Peyer's patch (tissue), 4 donors: ENCODE results near the gene TSSC4. TPM values are rescaled to one million over a fixed set of nuclear protein-coding genes. Genes with fewer than 3 reads are reported as not detected.

Experiments
- DNase-seq, 3 donors: peaks; one replicate each; pipeline ENCODE4 v3.0.0-alpha.2; 2017 to 2019
- H3K27ac ChIP-seq, 4 donors: fragments of 200-600 bp; sonication (generic); one replicate each; pipeline ENCODE4 v1.5.1; 2016 to 2019
- H3K27me3 ChIP-seq, 2 donors: fragments of 200-600 bp; sonication (generic); one replicate each; pipeline ENCODE4 v1.5.1; 2019
- H3K36me3 ChIP-seq, 3 donors: fragments of 200-600 bp; sonication (generic); one replicate each; pipeline ENCODE4 v1.5.1; 2016 to 2019
- H3K4me1 ChIP-seq, 4 donors: fragments of 200-600 bp; sonication (generic); one replicate each; pipeline ENCODE4 v1.5.1; 2016 to 2019
- H3K4me3 ChIP-seq, 4 donors: fragments of 200-600 bp; sonication (generic); 1 replicate in 3 of 4; 2 replicates in 1 of 4; pipeline ENCODE4 v1.5.1; 2016 to 2019; ENCODE audit warnings: mild to moderate bottlenecking in 1 of 4
- H3K9me3 ChIP-seq, 4 donors: fragments of 200-600 bp; sonication (generic); one replicate each; pipeline ENCODE4 v1.5.1; 2016 to 2019; ENCODE audit warnings: mild to moderate bottlenecking in 1 of 4
- POLR2A ChIP-seq, 2 donors: fragments of 450-650 bp; IDR thresholded peaks; one replicate each; pipeline ENCODE4 v1.5.1; 2017; ENCODE audit warnings: antibody characterized with exemption in 2 of 2, mild to moderate bottlenecking in 2 of 2, moderate library complexity in 2 of 2
- total RNA-seq, 4 donors: library from RNA; depleted of rRNA; stranded (reverse); fragments of >200 nt; gene quantifications; one replicate each; pipeline ENCODE4 v1.1.0, GENCODE V29; 2016
- TF ChIP-seq, protein P1 (sequence below), 6 experiments: fragments of 450-650 bp in 4 of 6; fragments of 200-600 bp in 2 of 6; sonication (generic) in 1 of 6; IDR thresholded peaks; one replicate each; pipeline ENCODE4 v1.5.1; 2017 to 2019; ENCODE audit warnings: antibody characterized with exemption in 6 of 6, mild to moderate bottlenecking in 3 of 6, moderate library complexity in 1 of 6

Gene TSSC4
- total RNA-seq, 4 donors from 2014 or later, result 16.5 to 40.2 (median 34.1) TPM

DNA sequence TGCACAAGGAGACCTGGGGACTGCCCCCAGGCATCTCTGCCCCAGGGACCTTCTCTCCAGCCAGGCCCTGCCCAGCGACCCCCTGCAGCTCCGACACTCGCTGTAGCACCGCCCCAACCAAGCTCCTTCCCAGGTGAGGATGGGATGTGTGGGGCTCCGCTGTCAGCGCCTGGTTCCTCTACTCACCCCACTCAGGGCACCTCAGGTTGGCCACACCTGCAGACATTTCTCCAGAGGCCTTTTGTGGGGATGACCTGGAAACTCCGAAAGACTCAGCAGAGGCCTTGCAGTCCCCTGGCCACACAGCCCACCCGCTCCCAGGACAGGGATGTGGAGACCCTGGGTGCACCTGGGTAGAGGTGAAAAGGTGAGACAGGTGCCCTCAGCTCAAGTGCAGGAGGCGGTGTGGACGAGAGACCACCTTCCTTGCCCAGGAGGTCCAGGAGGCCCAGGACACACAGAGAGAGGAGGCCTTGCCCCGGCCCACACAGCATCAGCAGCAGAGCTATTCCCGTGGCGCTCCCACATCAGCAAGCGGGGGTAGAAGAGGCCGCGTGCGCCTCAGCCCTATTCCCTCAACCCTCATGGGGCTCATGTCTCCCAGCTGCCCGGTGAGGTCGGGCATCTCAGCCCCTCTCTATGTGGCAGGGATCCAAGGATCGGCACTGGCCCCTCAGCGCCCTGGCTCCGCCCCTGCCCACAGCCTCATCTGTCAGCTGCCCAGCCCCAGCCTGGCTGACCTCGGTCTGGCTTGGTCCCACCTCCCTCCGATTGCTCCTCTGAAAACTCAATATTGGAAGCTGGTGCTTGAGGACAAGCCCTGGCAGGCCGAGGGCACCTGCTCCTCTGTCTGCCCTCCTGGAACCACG is 22.8 kb downstream of the TSSC4 start:
- no peak overlapping the region for H3K4me3 ChIP-seq
- H3K36me3 ChIP-seq, result no peaks in the 10 kb centered on the region
- no peaks in the 10 kb centered on the region for H3K27me3 ChIP-seq
- peaks cover 4 to 24% (median 7%) of the 10 kb centered on the region in 4 donors for H3K4me1 ChIP-seq
- DNase-seq, result no peak
- H3K27ac ChIP-seq, result no peak overlapping the region
- TF ChIP-seq POLR2A (IDR thresholded peaks at IDR 0.05), result no peak
- TF ChIP-seq, protein P1, sequence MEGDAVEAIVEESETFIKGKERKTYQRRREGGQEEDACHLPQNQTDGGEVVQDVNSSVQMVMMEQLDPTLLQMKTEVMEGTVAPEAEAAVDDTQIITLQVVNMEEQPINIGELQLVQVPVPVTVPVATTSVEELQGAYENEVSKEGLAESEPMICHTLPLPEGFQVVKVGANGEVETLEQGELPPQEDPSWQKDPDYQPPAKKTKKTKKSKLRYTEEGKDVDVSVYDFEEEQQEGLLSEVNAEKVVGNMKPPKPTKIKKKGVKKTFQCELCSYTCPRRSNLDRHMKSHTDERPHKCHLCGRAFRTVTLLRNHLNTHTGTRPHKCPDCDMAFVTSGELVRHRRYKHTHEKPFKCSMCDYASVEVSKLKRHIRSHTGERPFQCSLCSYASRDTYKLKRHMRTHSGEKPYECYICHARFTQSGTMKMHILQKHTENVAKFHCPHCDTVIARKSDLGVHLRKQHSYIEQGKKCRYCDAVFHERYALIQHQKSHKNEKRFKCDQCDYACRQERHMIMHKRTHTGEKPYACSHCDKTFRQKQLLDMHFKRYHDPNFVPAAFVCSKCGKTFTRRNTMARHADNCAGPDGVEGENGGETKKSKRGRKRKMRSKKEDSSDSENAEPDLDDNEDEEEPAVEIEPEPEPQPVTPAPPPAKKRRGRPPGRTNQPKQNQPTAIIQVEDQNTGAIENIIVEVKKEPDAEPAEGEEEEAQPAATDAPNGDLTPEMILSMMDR (IDR thresholded peaks at IDR 0.05), result no peak
- H3K9me3 ChIP-seq, result no peaks in the 10 kb centered on the region

DNA sequence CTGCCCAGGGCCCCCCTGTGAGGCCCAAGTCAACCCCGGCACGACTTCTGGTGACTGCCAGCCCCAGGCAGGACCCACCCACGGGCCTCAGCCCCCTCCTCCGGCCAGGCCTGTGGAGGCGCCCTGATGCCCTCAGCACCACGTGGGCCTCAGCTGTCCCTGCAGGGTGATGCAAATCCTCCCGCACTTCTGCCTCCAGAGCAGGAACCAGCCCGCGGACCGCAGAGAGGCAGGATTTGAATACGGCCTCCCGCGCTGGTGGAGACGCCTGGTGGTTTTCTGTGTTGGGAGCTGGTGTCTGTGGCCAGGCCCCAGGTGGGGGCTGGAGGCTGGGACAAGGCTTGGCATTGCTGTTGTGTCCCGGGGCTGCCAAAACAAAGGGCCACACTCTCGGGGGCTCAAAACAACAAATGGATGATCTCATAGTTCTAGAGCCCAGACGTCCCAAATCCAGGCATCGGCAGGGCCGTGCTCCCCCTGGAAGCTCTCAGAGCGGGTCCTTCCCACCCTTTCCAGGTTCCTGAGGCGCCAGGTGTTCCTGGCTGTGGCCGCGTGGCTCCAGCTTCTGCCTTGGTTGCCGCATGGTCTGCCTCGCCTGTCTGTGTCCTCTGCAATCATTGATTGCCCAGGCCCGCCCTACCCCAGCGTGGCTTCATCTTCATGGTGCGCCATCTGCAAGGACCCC is 24.4 kb downstream of the TSSC4 start:
- TF ChIP-seq, protein P1 (IDR thresholded peaks at IDR 0.05), result no peak
- no peak for TF ChIP-seq POLR2A (IDR thresholded peaks at IDR 0.05)
- Histone ChIP-seq H3K36me3 (no peaks in the 10 kb centered on the region), H3K27ac (no peak overlapping the region)

DNA sequence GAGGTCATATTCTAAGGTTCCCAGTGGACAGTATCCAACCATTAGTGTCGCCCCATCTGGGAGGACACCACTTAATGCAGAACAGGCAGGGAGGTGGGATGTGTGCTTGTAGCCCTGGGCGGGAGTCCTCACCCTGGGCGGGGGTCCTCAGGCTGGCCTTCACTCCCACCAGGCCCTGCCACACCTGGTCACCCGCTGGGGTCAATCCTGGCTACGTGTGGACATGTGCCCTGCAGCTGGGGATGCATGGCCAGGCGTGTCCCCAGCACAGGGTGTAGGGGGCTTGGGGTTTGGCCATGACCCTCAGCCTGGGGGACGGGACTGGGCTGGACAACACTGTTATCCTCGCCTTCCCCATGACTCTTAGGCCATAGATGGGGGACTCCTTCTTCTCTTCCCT is 25.0 kb downstream of the TSSC4 start:
- Histone ChIP-seq H3K36me3 (no peaks in the 10 kb centered on the region), H3K27ac (no peak overlapping the region), H3K4me1 (peaks cover under 1 to 17% (median 3%) of the 10 kb centered on the region in 4 donors), H3K9me3 (no peaks in the 10 kb centered on the region), H3K27me3 (no peaks in the 10 kb centered on the region), H3K4me3 (no peak overlapping the region)
- DNase-seq, result no peak
- TF ChIP-seq, protein P1 (IDR thresholded peaks at IDR 0.05), result no peak
- no peak for TF ChIP-seq POLR2A (IDR thresholded peaks at IDR 0.05)

More for the DNA sequence above, 24.4 kb downstream of the TSSC4 start:
- Histone ChIP-seq H3K9me3 (no peaks in the 10 kb centered on the region), H3K4me1 (peaks cover 4 to 23% (median 7%) of the 10 kb centered on the region in 4 donors), H3K4me3 (no peak overlapping the region), H3K27me3 (no peaks in the 10 kb centered on the region)
- DNase-seq, result no peak

DNA sequence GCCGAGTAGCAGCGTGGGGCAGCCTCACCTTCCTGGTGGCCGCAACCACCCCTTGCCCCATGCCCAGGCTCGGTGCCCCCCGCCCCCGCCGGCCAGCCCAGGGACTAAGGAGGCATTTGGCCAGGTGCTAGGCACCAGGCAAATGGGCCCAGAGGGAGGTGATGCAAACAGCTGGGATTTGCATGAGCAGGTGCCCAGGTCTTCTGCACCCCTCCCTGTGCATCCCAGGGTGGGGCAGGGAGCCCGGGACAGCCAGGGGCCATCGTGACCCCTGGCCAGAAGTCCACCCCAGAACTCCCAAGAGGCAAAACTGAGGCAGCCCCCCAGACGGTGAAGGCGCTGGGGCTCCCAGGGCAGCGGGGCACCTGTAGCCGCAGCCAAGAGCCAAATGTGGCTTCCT is 25.7 kb downstream of the TSSC4 start:
- Histone ChIP-seq H3K9me3 (no peaks in the 10 kb centered on the region), H3K36me3 (no peaks in the 10 kb centered on the region), H3K4me1 (peaks cover 0 to 11% (median 0%) of the 10 kb centered on the region in 4 donors), H3K4me3 (no peak overlapping the region), H3K27me3 (no peaks in the 10 kb centered on the region), H3K27ac (no peak overlapping the region)
- DNase-seq, result no peak
- TF ChIP-seq, protein P1 (IDR thresholded peaks at IDR 0.05), result no peak
- TF ChIP-seq POLR2A (IDR thresholded peaks at IDR 0.05), result no peak

DNA sequence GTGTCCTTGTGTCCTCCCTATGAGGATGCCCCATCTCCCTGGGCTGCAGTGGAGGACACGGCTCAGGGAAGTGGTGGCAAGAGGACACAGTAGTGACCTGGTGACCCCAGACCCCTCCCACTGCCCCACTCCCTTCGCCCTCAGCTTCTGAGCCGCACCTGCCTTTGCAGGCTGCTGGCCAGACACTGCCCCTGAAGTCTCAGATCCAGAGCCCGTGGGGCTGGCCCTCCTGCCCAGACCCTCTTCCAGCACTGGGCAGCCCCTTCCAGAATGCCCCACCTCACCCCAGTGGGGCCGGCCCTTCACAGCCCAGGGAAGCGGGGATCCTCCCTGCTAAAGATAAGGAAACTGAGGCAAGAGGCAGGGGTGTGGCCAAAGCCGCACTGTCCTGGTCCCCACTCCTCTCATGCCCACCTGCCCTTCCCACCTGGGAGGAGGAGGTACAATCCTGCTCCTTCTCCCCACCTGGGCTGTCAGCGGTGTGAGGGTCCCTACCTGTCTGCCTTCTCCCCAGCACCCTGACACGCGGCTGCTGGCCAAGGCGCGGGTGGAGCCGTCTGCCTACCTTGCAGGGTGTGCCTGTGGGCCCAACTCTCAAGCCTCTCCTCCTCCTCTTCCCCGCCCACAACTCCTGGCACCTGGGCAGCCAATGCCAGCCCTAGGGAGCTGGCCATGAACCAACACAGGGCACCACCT is 26.4 kb downstream of the TSSC4 start:
- TF ChIP-seq, protein P1 (IDR thresholded peaks at IDR 0.05), result no peak
- peak in 1 of 2 donors; percentile 26 for TF ChIP-seq POLR2A (IDR thresholded peaks at IDR 0.05)

More for the DNA sequence above, 26.4 kb downstream of the TSSC4 start:
- Histone ChIP-seq H3K9me3 (no peaks in the 10 kb centered on the region), H3K4me1 (peaks cover 0 to 11% (median 0%) of the 10 kb centered on the region in 4 donors), H3K27ac (no peak overlapping the region), H3K36me3 (no peaks in the 10 kb centered on the region), H3K4me3 (no peak overlapping the region), H3K27me3 (no peaks in the 10 kb centered on the region)
- peak in 2 of 3 donors; percentile 68 to 79 for DNase-seq
